BJ (cell line): ENCODE results near the gene KIF26B. TPM values are rescaled to one million over a fixed set of nuclear protein-coding genes. Genes with fewer than 3 reads are reported as not detected.

Experiments
- CTCF ChIA-PET: fragments of 350-600 bp; formaldehyde crosslinking; extraction: SDS; loops from one replicate; lab custom pipeline; 2021; ENCODE audit warnings: antibody characterized with exemption, inconsistent platforms; lab: Yijun Ruan, JAX
- POLR2A ChIA-PET: fragments of 300-600 bp; sonication (Branson Sonifier 250); formaldehyde crosslinking; extraction: SDS; loops from one replicate; lab custom pipeline; 2021; ENCODE audit warnings: antibody characterized with exemption; lab: Charles Lee
- DNase-seq: peaks from one replicate; pipeline ENCODE4 v3.0.0-alpha.2; 2011; ENCODE audit warnings: low read depth
- H3K27me3 ChIP-seq: 2 replicates; pipeline ENCODE4 v1.6.0; 2011; ENCODE audit warnings: low read length; ENCODE audit not compliant: control insufficient read depth, insufficient read depth
- H3K36me3 ChIP-seq: 2 replicates; pipeline ENCODE4 v1.5.1; 2011; ENCODE audit warnings: low read length; ENCODE audit not compliant: control insufficient read depth, insufficient read depth
- H3K4me3 ChIP-seq: 2 replicates; pipeline ENCODE4 v1.5.1; 2011; ENCODE audit warnings: low read depth, mild to moderate bottlenecking, control low read depth, low read length
- polyA plus RNA-seq: library from polyadenylated mRNA; depleted of rRNA; stranded (reverse); fragments of >200 nt; gene quantifications from 2 replicates; pipeline ENCODE4 v1.2.3, GENCODE V29; 2011
- TF ChIP-seq, protein P1 (sequence below): IDR thresholded peaks from 2 replicates; pipeline ENCODE4 v1.5.1; 2011; ENCODE audit warnings: low read depth, mild to moderate bottlenecking, control low read depth, inconsistent platforms, low read length, moderate library complexity; ENCODE audit not compliant: insufficient read depth

KIF26B gene
- polyA plus RNA-seq, 1 experiment: 2.8 TPM

GRCh38 chr1:245538671-245539070, 383.9 kb downstream of the KIF26B start:
- CTCF ChIA-PET: interaction anchor here (1.2 kb wide), 1 partner anchor 27 kb away, joined by 3 read pairs; no protein-coding TSS in a partner anchor
- no peaks in the 10 kb centered on the region for H3K27me3 ChIP-seq

DNA sequence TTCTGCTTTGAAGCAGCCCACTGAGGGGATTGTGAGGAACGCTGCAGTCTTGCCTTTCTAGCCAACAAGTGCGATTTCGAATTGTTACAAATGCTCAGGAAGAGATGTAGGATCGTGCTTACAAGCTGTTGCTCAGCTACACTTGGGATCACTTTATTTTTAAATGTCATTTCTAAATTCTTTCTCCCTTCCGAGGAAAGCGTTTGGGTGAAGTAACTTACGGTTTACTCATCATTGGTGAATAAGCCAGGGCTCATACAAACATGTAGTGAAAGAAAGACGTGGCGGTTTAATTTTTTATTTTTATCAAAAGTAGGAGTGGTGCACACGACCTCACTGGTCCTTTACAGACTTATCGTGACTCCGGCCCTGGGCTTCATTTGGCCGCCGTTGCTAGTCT, 386.6 kb downstream of the KIF26B start:
- TF ChIP-seq, protein P1, sequence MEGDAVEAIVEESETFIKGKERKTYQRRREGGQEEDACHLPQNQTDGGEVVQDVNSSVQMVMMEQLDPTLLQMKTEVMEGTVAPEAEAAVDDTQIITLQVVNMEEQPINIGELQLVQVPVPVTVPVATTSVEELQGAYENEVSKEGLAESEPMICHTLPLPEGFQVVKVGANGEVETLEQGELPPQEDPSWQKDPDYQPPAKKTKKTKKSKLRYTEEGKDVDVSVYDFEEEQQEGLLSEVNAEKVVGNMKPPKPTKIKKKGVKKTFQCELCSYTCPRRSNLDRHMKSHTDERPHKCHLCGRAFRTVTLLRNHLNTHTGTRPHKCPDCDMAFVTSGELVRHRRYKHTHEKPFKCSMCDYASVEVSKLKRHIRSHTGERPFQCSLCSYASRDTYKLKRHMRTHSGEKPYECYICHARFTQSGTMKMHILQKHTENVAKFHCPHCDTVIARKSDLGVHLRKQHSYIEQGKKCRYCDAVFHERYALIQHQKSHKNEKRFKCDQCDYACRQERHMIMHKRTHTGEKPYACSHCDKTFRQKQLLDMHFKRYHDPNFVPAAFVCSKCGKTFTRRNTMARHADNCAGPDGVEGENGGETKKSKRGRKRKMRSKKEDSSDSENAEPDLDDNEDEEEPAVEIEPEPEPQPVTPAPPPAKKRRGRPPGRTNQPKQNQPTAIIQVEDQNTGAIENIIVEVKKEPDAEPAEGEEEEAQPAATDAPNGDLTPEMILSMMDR: no peak
- DNase-seq: no peak
- Histone ChIP-seq H3K27me3 (no peaks in the 10 kb centered on the region), H3K4me3 (no peak overlapping the region), H3K36me3 (peaks cover 1% of the 10 kb centered on the region; the same call in 1 of the 2 replicates)
- CTCF ChIA-PET: no interaction called here
- POLR2A ChIA-PET: no interaction called here

More at GRCh38 chr1:245538671-245539070, 383.9 kb downstream of the KIF26B start:
- POLR2A ChIA-PET: no interaction called here
- TF ChIP-seq, protein P1: no peak
- DNase-seq: no peak
- H3K4me3 ChIP-seq: no peak overlapping the region
- peaks cover 1% of the 10 kb centered on the region; the same call in 1 of the 2 replicates for H3K36me3 ChIP-seq

DNA sequence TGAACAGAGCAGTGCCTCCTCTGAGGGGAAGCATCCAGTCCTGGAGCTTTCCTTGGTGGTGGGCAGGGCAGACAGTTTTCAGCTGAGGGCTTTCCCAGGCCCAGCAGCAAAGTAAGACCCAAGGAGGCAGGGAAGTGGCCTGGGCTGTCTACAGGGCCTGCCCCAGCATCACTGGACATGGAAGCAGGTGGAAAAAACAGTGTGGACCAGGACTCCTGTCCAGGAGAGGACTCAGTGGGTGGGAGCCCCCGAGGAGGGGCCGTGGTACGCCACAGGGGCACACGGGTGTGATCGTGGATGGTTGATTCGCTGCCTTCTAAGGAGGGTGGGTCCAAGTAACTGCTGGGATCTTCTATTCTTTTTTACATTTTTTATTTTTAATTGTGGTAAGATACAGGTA, 387.6 kb downstream of the KIF26B start:
- Histone ChIP-seq H3K36me3 (no peaks in the 10 kb centered on the region; the same call in 1 of the 2 replicates), H3K27me3 (no peaks in the 10 kb centered on the region), H3K4me3 (no peak overlapping the region)
- ChIA-PET POLR2A (no interaction called here), CTCF (no interaction called here)
- DNase-seq: no peak
- TF ChIP-seq, protein P1: no peak

DNA sequence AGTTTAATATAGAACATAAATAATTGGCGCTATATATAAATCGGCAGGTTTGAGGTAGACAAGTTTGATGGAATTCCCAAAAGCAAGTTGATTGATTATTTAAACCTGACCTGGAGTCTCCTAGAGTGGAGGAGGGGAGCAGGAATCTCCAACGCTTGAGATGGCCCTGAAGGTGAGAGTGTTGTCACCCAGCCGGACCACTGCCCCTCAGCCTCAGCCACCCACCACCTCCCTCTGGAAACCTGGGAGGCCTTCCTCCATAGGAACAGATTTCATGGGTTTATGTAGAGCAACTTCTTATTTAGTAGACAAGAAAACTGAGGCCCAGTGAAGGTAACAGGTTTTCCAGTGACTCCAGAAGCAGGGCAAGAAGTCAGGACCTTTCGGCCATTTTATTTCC, 389.5 kb downstream of the KIF26B start:
- CTCF ChIA-PET: no interaction called here
- H3K36me3 ChIP-seq: no peaks in the 10 kb centered on the region; the same call in 1 of the 2 replicates
- no peaks in the 10 kb centered on the region for H3K27me3 ChIP-seq
- no peak for DNase-seq
- POLR2A ChIA-PET: no interaction called here
- TF ChIP-seq, protein P1: no peak
- H3K4me3 ChIP-seq: no peak overlapping the region

DNA sequence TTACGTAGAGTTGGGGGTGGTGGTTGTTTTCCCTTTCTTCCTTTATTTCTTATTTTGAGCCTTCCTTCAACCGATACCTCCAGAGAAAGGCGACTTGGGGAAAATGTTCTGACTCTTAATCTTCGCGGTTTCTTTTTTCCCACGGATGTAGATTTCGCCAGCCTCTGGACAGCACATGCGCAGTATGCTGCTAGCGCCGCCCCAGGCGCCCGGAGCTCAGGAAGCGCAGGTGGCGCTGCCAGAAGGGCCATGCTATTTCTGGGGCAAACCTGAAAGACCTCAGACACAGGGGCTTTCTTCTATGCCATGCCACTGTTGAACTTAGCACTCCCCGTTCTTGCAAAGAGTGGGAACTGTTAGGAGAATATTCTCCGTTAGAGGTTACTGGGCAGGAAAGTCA, 392.1 kb downstream of the KIF26B start:
- CTCF ChIA-PET: no interaction called here

More for the DNA sequence above, 392.1 kb downstream of the KIF26B start:
- H3K36me3 ChIP-seq: no peaks in the 10 kb centered on the region; the same call in 1 of the 2 replicates
- no peak overlapping the region for H3K4me3 ChIP-seq
- TF ChIP-seq, protein P1: no peak
- POLR2A ChIA-PET: no interaction called here
- DNase-seq: no peak
- H3K27me3 ChIP-seq: no peaks in the 10 kb centered on the region
